Lower lobe of right lung (tissue), 2 donors: Measurements from ENCODE around the gene LRRK1. TPM values are rescaled to one million over a fixed set of nuclear protein-coding genes. Genes with fewer than 3 reads are reported as not detected.

Source experiments
- ATAC-seq, 2 donors: fragments of 200-7000 bp; cut with Tn5 transposase; one replicate each; pipeline ENCODE4 v1.9.1; 2020 to 2022; ENCODE audit warnings: mild to moderate bottlenecking in 2 of 2, moderate library complexity in 2 of 2
- DNase-seq: peaks from one replicate; pipeline ENCODE4 v3.0.0-alpha.2; 2020
- H3K27ac ChIP-seq: fragments of 200-600 bp; one replicate; pipeline ENCODE4 v1.8.0; 2022
- H3K27me3 ChIP-seq: fragments of 200-600 bp; one replicate; pipeline ENCODE4 v1.8.0; 2022; ENCODE audit warnings: low read depth
- H3K36me3 ChIP-seq: fragments of 200-600 bp; one replicate; pipeline ENCODE4 v1.8.0; 2022; ENCODE audit warnings: mild to moderate bottlenecking
- H3K4me1 ChIP-seq: fragments of 200-600 bp; one replicate; pipeline ENCODE4 v1.8.0; 2022
- H3K4me3 ChIP-seq: fragments of 200-600 bp; one replicate; pipeline ENCODE4 v1.8.0; 2022; ENCODE audit warnings: mild to moderate bottlenecking
- H3K9me3 ChIP-seq: fragments of 200-600 bp; one replicate; pipeline ENCODE4 v1.8.0; 2022
- intact Hi-C: fragments of 100-400 bp; cut with DNase I; formaldehyde crosslinking; loops from one replicate; pipeline ENCODE4 v1.11.0; 2022
- total RNA-seq: library from RNA; stranded (reverse); fragmentation: NEBNext Ultra II Directional; extraction: Animal tissue kit (Norgen Biotek cat#: 25700); gene quantifications from one replicate; pipeline ENCODE4 v1.2.1, GENCODE V29; 2021
- TF ChIP-seq, protein P1 (sequence below): fragments of 200-600 bp; IDR thresholded peaks from one replicate; pipeline ENCODE4 v1.8.0; 2022; ENCODE audit warnings: antibody characterized with exemption, mild to moderate bottlenecking
- donor health status: DM: no; HTN: yes; CAD: no; lungs with severe emphysema.

The LRRK1 gene
- total RNA-seq, 1 donor from 2014 or later: 24.3 TPM

GRCh38 chr15:100947760-100948429, 28.7 kb downstream of the LRRK1 start:
- Histone ChIP-seq H3K4me3 (no peak overlapping the region), H3K4me1 (peaks cover 4% of the 10 kb centered on the region), H3K27ac (no peak overlapping the region), H3K36me3 (no peaks in the 10 kb centered on the region), H3K9me3 (no peaks in the 10 kb centered on the region), H3K27me3 (no peaks in the 10 kb centered on the region)
- TF ChIP-seq, protein P1, sequence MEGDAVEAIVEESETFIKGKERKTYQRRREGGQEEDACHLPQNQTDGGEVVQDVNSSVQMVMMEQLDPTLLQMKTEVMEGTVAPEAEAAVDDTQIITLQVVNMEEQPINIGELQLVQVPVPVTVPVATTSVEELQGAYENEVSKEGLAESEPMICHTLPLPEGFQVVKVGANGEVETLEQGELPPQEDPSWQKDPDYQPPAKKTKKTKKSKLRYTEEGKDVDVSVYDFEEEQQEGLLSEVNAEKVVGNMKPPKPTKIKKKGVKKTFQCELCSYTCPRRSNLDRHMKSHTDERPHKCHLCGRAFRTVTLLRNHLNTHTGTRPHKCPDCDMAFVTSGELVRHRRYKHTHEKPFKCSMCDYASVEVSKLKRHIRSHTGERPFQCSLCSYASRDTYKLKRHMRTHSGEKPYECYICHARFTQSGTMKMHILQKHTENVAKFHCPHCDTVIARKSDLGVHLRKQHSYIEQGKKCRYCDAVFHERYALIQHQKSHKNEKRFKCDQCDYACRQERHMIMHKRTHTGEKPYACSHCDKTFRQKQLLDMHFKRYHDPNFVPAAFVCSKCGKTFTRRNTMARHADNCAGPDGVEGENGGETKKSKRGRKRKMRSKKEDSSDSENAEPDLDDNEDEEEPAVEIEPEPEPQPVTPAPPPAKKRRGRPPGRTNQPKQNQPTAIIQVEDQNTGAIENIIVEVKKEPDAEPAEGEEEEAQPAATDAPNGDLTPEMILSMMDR: no peak
- intact Hi-C loops: no loop called here
- ATAC-seq (no peak), DNase-seq (no peak)

- Histone ChIP-seq H3K27me3 (no peaks in the 10 kb centered on the region), H3K9me3 (no peaks in the 10 kb centered on the region), H3K4me1 (no peaks in the 10 kb centered on the region), H3K4me3 (no peak overlapping the region), H3K36me3 (no peaks in the 10 kb centered on the region), H3K27ac (no peak overlapping the region)
- TF ChIP-seq, protein P1: no peak
- ATAC-seq (no peak), DNase-seq (no peak)
- intact Hi-C loops: no loop called here
These were observed 29.2 kb downstream of the LRRK1 start for GRCh38 chr15:100948430-100948762.

DNA sequence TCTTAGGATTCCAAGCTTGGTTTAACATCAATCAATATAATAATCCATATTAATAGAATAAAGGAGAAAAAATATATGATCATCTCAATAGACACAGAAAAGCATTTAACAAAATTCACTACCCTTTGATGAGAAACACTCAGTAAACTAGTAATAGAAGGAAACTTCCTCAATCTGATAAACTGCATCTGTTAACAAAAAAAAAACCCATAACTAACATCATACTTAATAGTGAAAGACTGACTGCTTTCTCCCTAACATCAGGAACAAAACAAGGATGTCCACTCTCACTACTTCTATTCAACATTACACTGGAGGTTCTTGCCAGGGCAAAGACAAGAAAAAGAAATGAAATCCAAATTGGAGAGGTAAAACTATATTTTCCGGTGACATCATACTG, 30.5 kb downstream of the LRRK1 start:
- H3K9me3 ChIP-seq: no peaks in the 10 kb centered on the region
- H3K27me3 ChIP-seq: no peaks in the 10 kb centered on the region
- TF ChIP-seq, protein P1: no peak
- no peak overlapping the region for H3K4me3 ChIP-seq
- no peaks in the 10 kb centered on the region for H3K4me1 ChIP-seq
- ATAC-seq (no peak), DNase-seq (no peak)
- H3K27ac ChIP-seq: no peak overlapping the region
- intact Hi-C loops: no loop called here
- no peaks in the 10 kb centered on the region for H3K36me3 ChIP-seq

DNA sequence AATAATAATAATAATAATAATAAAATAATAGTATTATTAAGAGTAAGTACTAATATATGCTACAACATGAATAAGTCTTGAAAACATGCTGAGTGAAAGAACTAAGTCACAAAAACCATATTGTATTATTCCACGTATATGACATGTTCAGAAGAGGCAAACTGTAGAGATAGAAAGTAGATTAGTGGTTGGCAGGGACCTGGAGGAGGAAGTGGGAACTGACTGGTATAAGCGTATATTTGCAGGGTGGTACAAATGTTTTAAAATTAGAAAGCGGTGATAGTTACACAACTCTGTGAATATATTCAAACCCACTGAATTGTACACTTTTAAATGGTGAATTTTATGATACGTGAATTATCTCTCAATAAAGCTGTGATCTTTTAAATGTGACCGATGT, 32.8 kb downstream of the LRRK1 start:
- Histone ChIP-seq H3K4me1 (no peaks in the 10 kb centered on the region), H3K4me3 (no peak overlapping the region), H3K9me3 (no peaks in the 10 kb centered on the region), H3K36me3 (no peaks in the 10 kb centered on the region), H3K27ac (no peak overlapping the region), H3K27me3 (no peaks in the 10 kb centered on the region)
- ATAC-seq: no peak
- intact Hi-C loops: no loop called here
- no peak for DNase-seq
- TF ChIP-seq, protein P1: no peak

GRCh38 chr15:100952566-100952965, 33.4 kb downstream of the LRRK1 start:
- H3K4me3 ChIP-seq: no peak overlapping the region
- no peak for ATAC-seq
- H3K27ac ChIP-seq: no peak overlapping the region
- no peak for DNase-seq
- H3K27me3 ChIP-seq: no peaks in the 10 kb centered on the region
- no peaks in the 10 kb centered on the region for H3K9me3 ChIP-seq
- no peaks in the 10 kb centered on the region for H3K4me1 ChIP-seq
- TF ChIP-seq, protein P1: no peak
- no peaks in the 10 kb centered on the region for H3K36me3 ChIP-seq
- intact Hi-C loops: no loop called here
